ENCODE results near the gene HS3ST3B1. TPM values are rescaled to one million over a fixed set of nuclear protein-coding genes. Genes with fewer than 3 reads are reported as not detected.
A peak's percentile ranks its signal among the peaks of the same experiment; 100 is the strongest.

HS3ST3B1 gene
- total and polyA plus RNA-seq, 8 donors, result 1.9 to 6.7 (median 2.6) TPM

GRCh38 chr17:14312522-14312921 is 11.6 kb downstream of the HS3ST3B1 start:
- intact Hi-C loops (cut with DNase I), result no loop called here

GRCh38 chr17:14316126-14316832 is 15.4 kb downstream of the HS3ST3B1 start:
- Histone ChIP-seq H3K9me3 (no peaks in the 10 kb centered on the region), H3K36me3 (no peaks in the 10 kb centered on the region), H3K27me3 (peaks cover 0 to 9% of the 10 kb centered on the region in 2 donors), H3K27ac (no peak overlapping the region), H3K4me3 (no peak overlapping the region), H3K4me1 (peaks cover 3 to 23% of the 10 kb centered on the region in 2 donors)
- ATAC-seq, result no peak
- DNase-seq, result no peak
- TF ChIP-seq CTCF (IDR thresholded peaks at IDR 0.05), result no peak
- intact Hi-C loops (cut with DNase I), result no loop called here

More at GRCh38 chr17:14312522-14312921, 11.6 kb downstream of the HS3ST3B1 start:
- Histone ChIP-seq H3K4me3 (no peak overlapping the region), H3K36me3 (no peaks in the 10 kb centered on the region), H3K9me3 (no peaks in the 10 kb centered on the region), H3K27me3 (peaks cover 8 to 34% of the 10 kb centered on the region in 2 donors), H3K4me1 (peaks cover 8 to 35% of the 10 kb centered on the region in 2 donors), H3K27ac (peak overlapping the region in 1 of 2 donors; percentile 45)
- DNase-seq, result no peak
- no peak for ATAC-seq
- TF ChIP-seq CTCF (IDR thresholded peaks at IDR 0.05), result no peak

- Histone ChIP-seq H3K27ac (no peak overlapping the region), H3K4me1 (peaks cover 0 to 16% of the 10 kb centered on the region in 2 donors), H3K36me3 (no peaks in the 10 kb centered on the region), H3K4me3 (no peak overlapping the region), H3K27me3 (peaks cover 0 to 9% of the 10 kb centered on the region in 2 donors), H3K9me3 (no peaks in the 10 kb centered on the region)
- TF ChIP-seq CTCF (IDR thresholded peaks at IDR 0.05), result no peak
- ATAC-seq (no peak), DNase-seq (no peak)
- intact Hi-C loops (cut with DNase I), result no loop called here
Measured at GRCh38 chr17:14317383-14317782, 16.5 kb downstream of the HS3ST3B1 start.

GRCh38 chr17:14318109-14318917 is 17.4 kb downstream of the HS3ST3B1 start:
- Histone ChIP-seq H3K36me3 (no peaks in the 10 kb centered on the region), H3K4me1 (peaks cover 0 to 14% of the 10 kb centered on the region in 2 donors), H3K27ac (no peak overlapping the region), H3K27me3 (peaks cover 0 to 9% of the 10 kb centered on the region in 2 donors), H3K9me3 (no peaks in the 10 kb centered on the region), H3K4me3 (no peak overlapping the region)
- intact Hi-C loops (cut with DNase I), result no loop called here
- DNase-seq (no peak), ATAC-seq (no peak)
- TF ChIP-seq CTCF (IDR thresholded peaks at IDR 0.05), result no peak

- no peak overlapping the region for H3K4me3 ChIP-seq
- peaks cover 0 to 14% of the 10 kb centered on the region in 2 donors for H3K4me1 ChIP-seq
- peaks cover 0 to 9% of the 10 kb centered on the region in 2 donors for H3K27me3 ChIP-seq
- DNase-seq (no peak), ATAC-seq (no peak)
- no peaks in the 10 kb centered on the region for H3K36me3 ChIP-seq
- intact Hi-C loops (cut with DNase I), result no loop called here
- H3K27ac ChIP-seq, result no peak overlapping the region
- H3K9me3 ChIP-seq, result no peaks in the 10 kb centered on the region
- no peak for TF ChIP-seq CTCF (IDR thresholded peaks at IDR 0.05)
Measured at GRCh38 chr17:14318918-14319205, 18.0 kb downstream of the HS3ST3B1 start.

Data from left lung (tissue), 10 donors.